Gastrocnemius medialis (tissue), 4 donors: Measurements from ENCODE around the gene HHEX.

Experiments used
- POLR2A ChIP-seq, 2 donors: fragments of 450-650 bp; IDR thresholded peaks; one replicate each; pipeline ENCODE4 v1.6.1; 2017; ENCODE audit warnings: antibody characterized with exemption in 2 of 2, mild to moderate bottlenecking in 2 of 2, moderate library complexity in 2 of 2
- TF ChIP-seq, protein P1 (sequence below), 5 experiments: fragments of 450-650 bp in 3 of 5; fragments of 200-600 bp in 2 of 5; sonication (generic) in 2 of 5; IDR thresholded peaks in 4 of 5; conservative IDR thresholded peaks in 1 of 5; 1 replicate in 4 of 5; 2 replicates in 1 of 5; pipeline ENCODE4 v1.5.1; 2016 to 2019; ENCODE audit warnings: antibody characterized with exemption in 5 of 5, mild to moderate bottlenecking in 3 of 5, moderate library complexity in 3 of 5

DNA sequence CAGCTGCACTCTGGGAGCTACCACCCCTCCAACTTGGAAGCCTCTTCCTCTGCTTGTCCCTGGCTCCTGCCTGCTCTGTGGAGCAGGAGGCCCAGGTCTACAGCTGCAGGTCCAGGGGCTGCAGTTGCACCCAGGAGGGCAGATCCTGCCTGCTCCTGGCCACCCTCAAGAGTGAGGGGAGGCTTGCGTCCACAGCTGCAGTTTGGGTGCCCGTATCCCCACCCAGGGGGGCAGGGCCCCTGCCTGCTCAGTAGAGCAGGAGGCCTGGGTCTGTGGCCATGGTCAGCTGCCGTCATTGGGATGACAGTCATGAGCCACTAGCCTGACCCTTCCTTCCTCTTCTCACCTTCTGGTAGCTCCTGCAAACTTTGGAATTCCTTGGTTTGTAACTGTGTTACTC, 25.1 kb downstream of the HHEX start:
- TF ChIP-seq, protein P1, sequence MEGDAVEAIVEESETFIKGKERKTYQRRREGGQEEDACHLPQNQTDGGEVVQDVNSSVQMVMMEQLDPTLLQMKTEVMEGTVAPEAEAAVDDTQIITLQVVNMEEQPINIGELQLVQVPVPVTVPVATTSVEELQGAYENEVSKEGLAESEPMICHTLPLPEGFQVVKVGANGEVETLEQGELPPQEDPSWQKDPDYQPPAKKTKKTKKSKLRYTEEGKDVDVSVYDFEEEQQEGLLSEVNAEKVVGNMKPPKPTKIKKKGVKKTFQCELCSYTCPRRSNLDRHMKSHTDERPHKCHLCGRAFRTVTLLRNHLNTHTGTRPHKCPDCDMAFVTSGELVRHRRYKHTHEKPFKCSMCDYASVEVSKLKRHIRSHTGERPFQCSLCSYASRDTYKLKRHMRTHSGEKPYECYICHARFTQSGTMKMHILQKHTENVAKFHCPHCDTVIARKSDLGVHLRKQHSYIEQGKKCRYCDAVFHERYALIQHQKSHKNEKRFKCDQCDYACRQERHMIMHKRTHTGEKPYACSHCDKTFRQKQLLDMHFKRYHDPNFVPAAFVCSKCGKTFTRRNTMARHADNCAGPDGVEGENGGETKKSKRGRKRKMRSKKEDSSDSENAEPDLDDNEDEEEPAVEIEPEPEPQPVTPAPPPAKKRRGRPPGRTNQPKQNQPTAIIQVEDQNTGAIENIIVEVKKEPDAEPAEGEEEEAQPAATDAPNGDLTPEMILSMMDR (IDR thresholded peaks at IDR 0.05 in 4 of 5, conservative IDR thresholded peaks at IDR 0.05 in 1 of 5) = no peak
- no peak for TF ChIP-seq POLR2A (IDR thresholded peaks at IDR 0.05)
